Stimulated activated CD4-positive, alpha-beta T cell treated with anti-CD3 and anti-CD28 coated beads, TNF-alpha, amount 100 ng/mL, for 4 hours (primary cell): ENCODE data around the gene BAIAP3.
A peak's percentile ranks its signal among the peaks of the same experiment; 100 is the strongest.

Source experiments
- DNase-seq, 3 experiments: peaks; one replicate each; pipeline ENCODE4 v3.0.0-alpha.2; 2020; ENCODE audit warnings: low read depth in 3 of 3

The BAIAP3 gene

GRCh38 chr16:1367486-1368174, 34.2 kb downstream of the BAIAP3 start:
- DNase-seq: no peak

- DNase-seq: no peak
Measured at GRCh38 chr16:1371054-1371978, 37.9 kb downstream of the BAIAP3 start.

- DNase-seq: no peak
Measured at GRCh38 chr16:1372292-1372950, 39.0 kb downstream of the BAIAP3 start.

- no peak for DNase-seq
Measured at GRCh38 chr16:1374418-1375297, 41.2 kb downstream of the BAIAP3 start.

GRCh38 chr16:1375298-1375640, 41.8 kb downstream of the BAIAP3 start:
- no peak for DNase-seq

- DNase-seq: no peak
Measured at GRCh38 chr16:1375741-1376410, 42.4 kb downstream of the BAIAP3 start.

GRCh38 chr16:1377406-1378010, 44.1 kb downstream of the BAIAP3 start:
- no peak for DNase-seq

- no peak for DNase-seq
Measured at GRCh38 chr16:1378087-1378803, 44.8 kb downstream of the BAIAP3 start.

- peak; percentile 47 to 58 (median 56) for DNase-seq
Measured at GRCh38 chr16:1378804-1379303, 45.4 kb downstream of the BAIAP3 start.

- DNase-seq: peak; percentile 52 to 76 (median 57)
Measured at GRCh38 chr16:1379304-1380076, 46.0 kb downstream of the BAIAP3 start.

- DNase-seq: no peak
Measured at GRCh38 chr16:1380195-1380594, 46.8 kb downstream of the BAIAP3 start.

GRCh38 chr16:1381612-1382406, 48.4 kb downstream of the BAIAP3 start:
- no peak for DNase-seq

- DNase-seq: no peak
Measured at GRCh38 chr16:1383556-1383955, 50.1 kb downstream of the BAIAP3 start.

GRCh38 chr16:1385232-1385631, 51.8 kb downstream of the BAIAP3 start:
- DNase-seq: no peak

- DNase-seq: no peak
Measured at GRCh38 chr16:1387331-1387730, 53.9 kb downstream of the BAIAP3 start.

GRCh38 chr16:1389762-1390161, 56.3 kb downstream of the BAIAP3 start:
- DNase-seq: no peak

GRCh38 chr16:1390239-1390779, 56.9 kb downstream of the BAIAP3 start:
- no peak for DNase-seq

GRCh38 chr16:1392826-1393225, 59.4 kb downstream of the BAIAP3 start:
- DNase-seq: no peak
